Keratinocyte (primary cell): ENCODE measurements around the gene PYURF. TPM values are rescaled to one million over a fixed set of nuclear protein-coding genes. Genes with fewer than 3 reads are reported as not detected.

ENCODE experiments used
- DNase-seq: peaks from one replicate; pipeline ENCODE4 v3.0.0-alpha.2; 2011; ENCODE audit warnings: low read depth, missing footprints, low spot score
- FAIRE-seq: peaks from 2 replicates; lab custom pipeline; 2011; peaks lifted over from hg19 to GRCh38; lab: Jason Lieb, UNC
- H2AFZ ChIP-seq: 2 replicates; pipeline ENCODE4 v1.6.0; 2012; ENCODE audit warnings: low read length, control low read depth, inconsistent platforms; ENCODE audit not compliant: control insufficient read depth
- H3K27ac ChIP-seq: 2 replicates; pipeline ENCODE4 v1.5.1; 2011; ENCODE audit warnings: low read length; ENCODE audit not compliant: control insufficient read depth, insufficient read depth
- H3K27me3 ChIP-seq: 3 replicates; pipeline ENCODE4 v1.6.0; 2011; ENCODE audit warnings: low read length; ENCODE audit not compliant: control insufficient read depth, insufficient read depth; ENCODE audit errors: extremely low read depth
- H3K36me3 ChIP-seq, 2 experiments: 2 replicates in 1 of 2; 3 replicates in 1 of 2; pipeline ENCODE4 v1.5.1; 2011; ENCODE audit warnings: low read length in 2 of 2, mild to moderate bottlenecking in 1 of 2; ENCODE audit not compliant: control insufficient read depth in 2 of 2, insufficient read depth in 2 of 2; ENCODE audit errors: extremely low read depth in 1 of 2
- H3K4me1 ChIP-seq: 3 replicates; pipeline ENCODE4 v1.5.1; 2011; ENCODE audit warnings: low read length; ENCODE audit not compliant: control insufficient read depth, insufficient read depth; ENCODE audit errors: extremely low read depth
- H3K4me2 ChIP-seq: 3 replicates; pipeline ENCODE4 v1.6.0; 2011; ENCODE audit warnings: low read depth, low read length; ENCODE audit not compliant: control insufficient read depth, insufficient read depth; ENCODE audit errors: extremely low read depth
- H3K4me3 ChIP-seq, 3 experiments: fragments of 200-600 bp in 1 of 3; sonication (generic) in 1 of 3; 2 replicates in 2 of 3; 3 replicates in 1 of 3; pipeline ENCODE4 v1.5.1; 2011 to 2016; ENCODE audit warnings: low read length in 3 of 3, mild to moderate bottlenecking in 3 of 3, control low read depth in 2 of 3, inconsistent platforms in 1 of 3, low read depth in 1 of 3, mixed read lengths in 1 of 3, mixed run types in 1 of 3, moderate library complexity in 1 of 3; ENCODE audit not compliant: control insufficient read depth in 2 of 3, insufficient read depth in 2 of 3; ENCODE audit errors: extremely low read depth in 1 of 3
- H3K79me2 ChIP-seq: 2 replicates; pipeline ENCODE4 v1.6.0; 2012; ENCODE audit warnings: low read length; ENCODE audit not compliant: control insufficient read depth, insufficient read depth
- H3K9ac ChIP-seq: 3 replicates; pipeline ENCODE4 v1.6.0; 2011; ENCODE audit warnings: low read length; ENCODE audit not compliant: control insufficient read depth, insufficient read depth; ENCODE audit errors: extremely low read depth
- H3K9me1 ChIP-seq: 3 replicates; pipeline ENCODE4 v1.6.0; 2011; ENCODE audit warnings: low read length; ENCODE audit not compliant: control insufficient read depth, insufficient read depth; ENCODE audit errors: extremely low read depth
- H3K9me3 ChIP-seq: 2 replicates; pipeline ENCODE4 v1.5.1; 2012; ENCODE audit warnings: low read depth, low read length; ENCODE audit not compliant: control insufficient read depth
- H4K20me1 ChIP-seq: 3 replicates; pipeline ENCODE4 v1.6.0; 2011; ENCODE audit warnings: low read length; ENCODE audit not compliant: control insufficient read depth, insufficient read depth; ENCODE audit errors: extremely low read depth
- EZH2 ChIP-seq: IDR thresholded peaks from one replicate; pipeline ENCODE4 v1.6.1; 2012; ENCODE audit warnings: inconsistent platforms, mild to moderate bottlenecking, low read length, moderate library complexity
- dilution Hi-C: fragments of 300-500 bp; cut with MboI; formaldehyde crosslinking; loops from one replicate; pipeline ENCODE4 v1.7.0; 2020; ENCODE audit warnings: low sequenced_read_pairs; ENCODE audit not compliant: extremely low pct_ligation_motif_present
- polyA plus RNA-seq, 5 experiments: library from polyadenylated mRNA; depleted of rRNA in 3 of 5; stranded (reverse) in 3 of 5; stranded (forward) in 1 of 5; unstranded in 1 of 5; fragments of >200 nt; gene quantifications; 1 replicate in 1 of 5; 2 replicates in 3 of 5; 3 replicates in 1 of 5; pipeline versions ENCODE4 v1.2.1 to v1.2.3, GENCODE V29; 2011 to 2012; ENCODE audit warnings: missing spikeins in 2 of 5, low read depth in 1 of 5, low replicate concordance in 1 of 5
- TF ChIP-seq, protein P1 (sequence below), 3 experiments: IDR thresholded peaks in 1 of 3; conservative IDR thresholded peaks in 1 of 3; optimal IDR thresholded peaks in 1 of 3; 2 replicates in 2 of 3; 3 replicates in 1 of 3; pipeline versions ENCODE3 to v1.5.1; 2011; ENCODE audit warnings: low read length in 3 of 3, mild to moderate bottlenecking in 3 of 3, moderate library complexity in 2 of 3, control low read depth in 1 of 3, inconsistent platforms in 1 of 3; ENCODE audit not compliant: insufficient read depth in 2 of 3; ENCODE audit errors: extremely low read depth in 1 of 3

The PYURF gene
- polyA plus RNA-seq, 1 donor (not counting 4 experiments of a cell fraction or from before 2014, with no cell fraction given), result 95.6 TPM

DNA sequence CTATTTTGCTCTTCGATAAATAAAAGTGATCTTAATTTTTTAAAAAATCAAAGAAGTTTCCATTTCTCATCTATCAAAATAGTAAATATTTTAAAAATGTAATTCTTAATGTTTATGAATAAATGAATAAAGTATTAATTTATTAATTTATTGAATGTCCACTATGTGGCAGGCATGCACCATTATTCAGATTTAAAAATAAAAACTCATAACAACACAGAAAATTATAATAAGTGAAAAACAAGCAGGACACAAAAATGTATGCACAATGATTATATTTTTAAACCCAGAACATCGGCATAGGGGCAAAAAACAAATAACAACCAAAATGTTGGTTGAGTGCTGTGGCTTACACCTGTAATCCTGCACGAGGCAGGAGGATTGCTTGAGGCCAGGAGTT lies 5.3 kb upstream of the PYURF start:
- H3K9ac ChIP-seq, result no peak overlapping the region
- H3K9me1 ChIP-seq, result no peaks in the 10 kb centered on the region
- H3K27ac ChIP-seq, result no peak overlapping the region
- peaks cover 30% of the 10 kb centered on the region for H3K4me1 ChIP-seq
- H2AFZ ChIP-seq, result no peak overlapping the region
- no peaks in the 10 kb centered on the region for H3K36me3 ChIP-seq
- TF ChIP-seq EZH2, result no peak
- TF ChIP-seq, protein P1, sequence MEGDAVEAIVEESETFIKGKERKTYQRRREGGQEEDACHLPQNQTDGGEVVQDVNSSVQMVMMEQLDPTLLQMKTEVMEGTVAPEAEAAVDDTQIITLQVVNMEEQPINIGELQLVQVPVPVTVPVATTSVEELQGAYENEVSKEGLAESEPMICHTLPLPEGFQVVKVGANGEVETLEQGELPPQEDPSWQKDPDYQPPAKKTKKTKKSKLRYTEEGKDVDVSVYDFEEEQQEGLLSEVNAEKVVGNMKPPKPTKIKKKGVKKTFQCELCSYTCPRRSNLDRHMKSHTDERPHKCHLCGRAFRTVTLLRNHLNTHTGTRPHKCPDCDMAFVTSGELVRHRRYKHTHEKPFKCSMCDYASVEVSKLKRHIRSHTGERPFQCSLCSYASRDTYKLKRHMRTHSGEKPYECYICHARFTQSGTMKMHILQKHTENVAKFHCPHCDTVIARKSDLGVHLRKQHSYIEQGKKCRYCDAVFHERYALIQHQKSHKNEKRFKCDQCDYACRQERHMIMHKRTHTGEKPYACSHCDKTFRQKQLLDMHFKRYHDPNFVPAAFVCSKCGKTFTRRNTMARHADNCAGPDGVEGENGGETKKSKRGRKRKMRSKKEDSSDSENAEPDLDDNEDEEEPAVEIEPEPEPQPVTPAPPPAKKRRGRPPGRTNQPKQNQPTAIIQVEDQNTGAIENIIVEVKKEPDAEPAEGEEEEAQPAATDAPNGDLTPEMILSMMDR (optimal IDR thresholded peaks at IDR 0.05 in 1 of 3, IDR thresholded peaks at IDR 0.05 in 1 of 3, conservative IDR thresholded peaks at IDR 0.05 in 1 of 3; ENCODE audit: extremely low read depth in 1 of 3, insufficient read depth in 2 of 3, low read length in 3 of 3), result no peak
- dilution Hi-C loops, result no loop called here
- H3K27me3 ChIP-seq, result no peaks in the 10 kb centered on the region
- no peaks in the 10 kb centered on the region for H4K20me1 ChIP-seq
- FAIRE-seq, result no peak
- no peak overlapping the region for H3K4me2 ChIP-seq
- DNase-seq, result no peak
- H3K79me2 ChIP-seq, result peaks cover 64% of the 10 kb centered on the region
- H3K9me3 ChIP-seq, result no peaks in the 10 kb centered on the region
- no peak overlapping the region for H3K4me3 ChIP-seq

DNA sequence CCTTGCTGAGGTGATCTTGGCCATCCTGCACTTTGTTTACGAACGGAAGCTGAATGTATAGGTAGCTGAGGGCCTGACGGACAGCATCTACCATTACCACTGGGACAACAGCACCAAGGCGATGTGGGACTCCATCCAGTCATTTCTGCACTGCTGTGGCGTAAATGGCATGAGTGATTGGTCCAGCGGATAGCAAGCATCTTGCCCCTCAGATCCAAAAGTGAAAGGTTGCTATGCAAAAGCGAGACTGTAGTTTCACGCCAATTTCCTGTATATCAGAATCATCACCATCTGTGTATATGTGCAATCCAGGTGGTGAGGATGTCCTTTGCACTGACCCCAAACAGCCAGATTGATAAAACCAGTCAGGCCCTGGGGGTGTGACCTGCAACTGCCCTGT lies 4.2 kb upstream of the PYURF start:
- H3K79me2 ChIP-seq, result peaks cover 71% of the 10 kb centered on the region
- peaks cover 20% of the 10 kb centered on the region for H3K4me1 ChIP-seq

DNA sequence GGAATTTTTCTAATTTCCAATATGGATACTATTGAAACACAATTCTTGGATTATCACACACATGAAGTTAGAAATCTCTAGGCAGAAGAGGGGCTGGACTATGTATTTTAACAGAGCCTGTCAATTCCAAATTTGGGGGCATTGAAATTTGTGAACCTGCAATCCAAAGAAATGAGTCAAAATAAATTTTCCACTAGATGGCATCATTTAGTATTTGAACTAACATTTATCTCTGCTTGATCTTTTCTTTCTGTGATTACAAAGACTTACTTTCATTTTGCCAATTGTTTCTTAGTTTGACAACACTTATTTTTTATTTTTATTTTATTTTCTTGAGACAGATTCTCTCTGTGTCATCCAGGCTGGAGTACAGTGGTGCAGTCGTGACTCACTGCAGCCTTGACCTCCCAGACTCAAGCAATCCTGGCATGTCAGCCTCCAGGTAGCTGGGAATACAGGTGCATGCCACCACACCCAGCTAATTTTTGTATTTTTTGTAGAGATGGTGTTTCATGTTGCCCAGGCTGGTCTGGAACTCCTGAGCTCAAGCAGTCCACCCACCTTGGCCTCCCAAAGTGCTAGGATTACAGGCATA lies 2.7 kb upstream of the PYURF start:
- no peak overlapping the region for H3K9ac ChIP-seq
- DNase-seq (no peak), FAIRE-seq (no peak)
- H3K4me3 ChIP-seq, result no peak overlapping the region
- peaks cover 71% of the 10 kb centered on the region for H3K79me2 ChIP-seq
- no peaks in the 10 kb centered on the region for H4K20me1 ChIP-seq
- peaks cover 26% of the 10 kb centered on the region for H3K4me1 ChIP-seq
- no peak overlapping the region for H2AFZ ChIP-seq
- TF ChIP-seq EZH2, result no peak
- TF ChIP-seq, protein P1 (optimal IDR thresholded peaks at IDR 0.05 in 1 of 3, IDR thresholded peaks at IDR 0.05 in 1 of 3, conservative IDR thresholded peaks at IDR 0.05 in 1 of 3; ENCODE audit: extremely low read depth in 1 of 3, insufficient read depth in 2 of 3, low read length in 3 of 3), result no peak
- H3K27me3 ChIP-seq, result no peaks in the 10 kb centered on the region
- no peaks in the 10 kb centered on the region for H3K9me3 ChIP-seq
- dilution Hi-C loops, result no loop called here
- H3K27ac ChIP-seq, result no peak overlapping the region
- H3K9me1 ChIP-seq, result no peaks in the 10 kb centered on the region
- H3K4me2 ChIP-seq, result no peak overlapping the region
- peaks cover 2 to 6% of the 10 kb centered on the region in 2 experiments for H3K36me3 ChIP-seq

More for the DNA sequence above, 4.2 kb upstream of the PYURF start:
- FAIRE-seq (no peak), DNase-seq (no peak)
- no peak overlapping the region for H2AFZ ChIP-seq
- no peaks in the 10 kb centered on the region for H4K20me1 ChIP-seq
- no peak overlapping the region for H3K9ac ChIP-seq
- dilution Hi-C loops, result no loop called here
- no peak overlapping the region for H3K4me3 ChIP-seq
- no peak overlapping the region for H3K27ac ChIP-seq
- H3K27me3 ChIP-seq, result no peaks in the 10 kb centered on the region
- H3K9me1 ChIP-seq, result no peaks in the 10 kb centered on the region
- no peak overlapping the region for H3K4me2 ChIP-seq
- H3K36me3 ChIP-seq, result no peaks in the 10 kb centered on the region
- no peak for TF ChIP-seq EZH2
- H3K9me3 ChIP-seq, result no peaks in the 10 kb centered on the region
